Keratinocyte (primary cell): ENCODE data around the gene UBAC2. TPM values are rescaled to one million over a fixed set of nuclear protein-coding genes. Genes with fewer than 3 reads are reported as not detected.

Source experiments
- DNase-seq: peaks from one replicate; pipeline ENCODE4 v3.0.0-alpha.2; 2011; ENCODE audit warnings: low read depth, missing footprints, low spot score
- FAIRE-seq: peaks from 2 replicates; lab custom pipeline; 2011; peaks lifted over from hg19 to GRCh38; lab: Jason Lieb, UNC
- H2AFZ ChIP-seq: 2 replicates; pipeline ENCODE4 v1.6.0; 2012; ENCODE audit warnings: low read length, control low read depth, inconsistent platforms; ENCODE audit not compliant: control insufficient read depth
- H3K27ac ChIP-seq: 2 replicates; pipeline ENCODE4 v1.5.1; 2011; ENCODE audit warnings: low read length; ENCODE audit not compliant: control insufficient read depth, insufficient read depth
- H3K27me3 ChIP-seq: 3 replicates; pipeline ENCODE4 v1.6.0; 2011; ENCODE audit warnings: low read length; ENCODE audit not compliant: control insufficient read depth, insufficient read depth; ENCODE audit errors: extremely low read depth
- H3K36me3 ChIP-seq, 2 experiments: 2 replicates in 1 of 2; 3 replicates in 1 of 2; pipeline ENCODE4 v1.5.1; 2011; ENCODE audit warnings: low read length in 2 of 2, mild to moderate bottlenecking in 1 of 2; ENCODE audit not compliant: control insufficient read depth in 2 of 2, insufficient read depth in 2 of 2; ENCODE audit errors: extremely low read depth in 1 of 2
- H3K4me1 ChIP-seq: 3 replicates; pipeline ENCODE4 v1.5.1; 2011; ENCODE audit warnings: low read length; ENCODE audit not compliant: control insufficient read depth, insufficient read depth; ENCODE audit errors: extremely low read depth
- H3K4me2 ChIP-seq: 3 replicates; pipeline ENCODE4 v1.6.0; 2011; ENCODE audit warnings: low read depth, low read length; ENCODE audit not compliant: control insufficient read depth, insufficient read depth; ENCODE audit errors: extremely low read depth
- H3K4me3 ChIP-seq, 3 experiments: fragments of 200-600 bp in 1 of 3; sonication (generic) in 1 of 3; 2 replicates in 2 of 3; 3 replicates in 1 of 3; pipeline ENCODE4 v1.5.1; 2011 to 2016; ENCODE audit warnings: low read length in 3 of 3, mild to moderate bottlenecking in 3 of 3, control low read depth in 2 of 3, inconsistent platforms in 1 of 3, low read depth in 1 of 3, mixed read lengths in 1 of 3, mixed run types in 1 of 3, moderate library complexity in 1 of 3; ENCODE audit not compliant: control insufficient read depth in 2 of 3, insufficient read depth in 2 of 3; ENCODE audit errors: extremely low read depth in 1 of 3
- H3K79me2 ChIP-seq: 2 replicates; pipeline ENCODE4 v1.6.0; 2012; ENCODE audit warnings: low read length; ENCODE audit not compliant: control insufficient read depth, insufficient read depth
- H3K9ac ChIP-seq: 3 replicates; pipeline ENCODE4 v1.6.0; 2011; ENCODE audit warnings: low read length; ENCODE audit not compliant: control insufficient read depth, insufficient read depth; ENCODE audit errors: extremely low read depth
- H3K9me1 ChIP-seq: 3 replicates; pipeline ENCODE4 v1.6.0; 2011; ENCODE audit warnings: low read length; ENCODE audit not compliant: control insufficient read depth, insufficient read depth; ENCODE audit errors: extremely low read depth
- H3K9me3 ChIP-seq: 2 replicates; pipeline ENCODE4 v1.5.1; 2012; ENCODE audit warnings: low read depth, low read length; ENCODE audit not compliant: control insufficient read depth
- H4K20me1 ChIP-seq: 3 replicates; pipeline ENCODE4 v1.6.0; 2011; ENCODE audit warnings: low read length; ENCODE audit not compliant: control insufficient read depth, insufficient read depth; ENCODE audit errors: extremely low read depth
- EZH2 ChIP-seq: IDR thresholded peaks from one replicate; pipeline ENCODE4 v1.6.1; 2012; ENCODE audit warnings: inconsistent platforms, mild to moderate bottlenecking, low read length, moderate library complexity
- dilution Hi-C: fragments of 300-500 bp; cut with MboI; formaldehyde crosslinking; loops from one replicate; pipeline ENCODE4 v1.7.0; 2020; ENCODE audit warnings: low sequenced_read_pairs; ENCODE audit not compliant: extremely low pct_ligation_motif_present
- polyA plus RNA-seq, 5 experiments: library from polyadenylated mRNA; depleted of rRNA in 3 of 5; stranded (reverse) in 3 of 5; stranded (forward) in 1 of 5; unstranded in 1 of 5; fragments of >200 nt; gene quantifications; 1 replicate in 1 of 5; 2 replicates in 3 of 5; 3 replicates in 1 of 5; pipeline versions ENCODE4 v1.2.1 to v1.2.3, GENCODE V29; 2011 to 2012; ENCODE audit warnings: missing spikeins in 2 of 5, low read depth in 1 of 5, low replicate concordance in 1 of 5
- TF ChIP-seq, protein P1 (sequence below), 3 experiments: IDR thresholded peaks in 1 of 3; conservative IDR thresholded peaks in 1 of 3; optimal IDR thresholded peaks in 1 of 3; 2 replicates in 2 of 3; 3 replicates in 1 of 3; pipeline versions ENCODE3 to v1.5.1; 2011; ENCODE audit warnings: low read length in 3 of 3, mild to moderate bottlenecking in 3 of 3, moderate library complexity in 2 of 3, control low read depth in 1 of 3, inconsistent platforms in 1 of 3; ENCODE audit not compliant: insufficient read depth in 2 of 3; ENCODE audit errors: extremely low read depth in 1 of 3

UBAC2 gene
- polyA plus RNA-seq, 1 donor (not counting 4 experiments of a cell fraction or from before 2014, with no cell fraction given): 104 TPM

DNA sequence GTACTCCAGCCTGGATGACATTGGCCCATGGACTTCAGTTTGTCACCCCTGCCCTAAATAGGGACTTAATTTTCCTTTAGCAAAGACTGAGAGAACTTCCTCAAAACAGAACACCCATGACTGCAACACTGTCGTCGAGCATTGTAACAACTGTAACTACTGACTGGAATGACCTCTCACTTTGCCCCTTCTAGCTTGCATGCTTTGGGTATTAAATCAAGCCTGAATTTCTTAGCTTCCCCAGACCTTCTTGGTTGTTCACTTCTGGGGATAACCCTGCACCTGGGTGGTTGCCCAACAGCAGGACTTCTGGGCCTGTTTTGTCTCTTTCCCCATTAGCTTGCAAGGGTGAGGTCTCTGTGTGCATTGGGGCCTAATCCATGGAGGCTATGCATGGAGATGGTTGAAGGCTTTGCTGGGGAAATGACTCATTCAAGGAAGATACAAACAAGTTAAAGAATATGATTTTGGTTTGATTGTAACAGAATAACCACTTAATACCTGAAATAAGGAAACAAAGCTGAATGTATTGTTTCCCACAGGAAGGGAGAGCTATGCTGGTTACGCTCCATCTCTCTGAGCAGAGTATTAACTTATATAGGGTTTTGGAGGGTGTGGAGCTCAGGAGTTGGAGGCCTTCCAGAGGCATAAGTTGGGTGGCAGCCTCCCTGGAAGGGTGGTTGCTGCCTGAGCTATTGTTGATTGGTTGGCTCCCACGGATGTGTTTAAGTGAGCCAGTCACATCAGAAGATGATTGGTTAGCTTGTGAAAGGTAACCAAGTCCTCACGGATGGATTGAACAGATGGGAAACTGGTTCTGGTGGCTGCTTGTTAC, 34.7 kb upstream of the UBAC2 start:
- no peaks in the 10 kb centered on the region for H3K4me1 ChIP-seq
- H3K4me3 ChIP-seq: no peak overlapping the region
- no peaks in the 10 kb centered on the region for H3K36me3 ChIP-seq
- TF ChIP-seq, protein P1, sequence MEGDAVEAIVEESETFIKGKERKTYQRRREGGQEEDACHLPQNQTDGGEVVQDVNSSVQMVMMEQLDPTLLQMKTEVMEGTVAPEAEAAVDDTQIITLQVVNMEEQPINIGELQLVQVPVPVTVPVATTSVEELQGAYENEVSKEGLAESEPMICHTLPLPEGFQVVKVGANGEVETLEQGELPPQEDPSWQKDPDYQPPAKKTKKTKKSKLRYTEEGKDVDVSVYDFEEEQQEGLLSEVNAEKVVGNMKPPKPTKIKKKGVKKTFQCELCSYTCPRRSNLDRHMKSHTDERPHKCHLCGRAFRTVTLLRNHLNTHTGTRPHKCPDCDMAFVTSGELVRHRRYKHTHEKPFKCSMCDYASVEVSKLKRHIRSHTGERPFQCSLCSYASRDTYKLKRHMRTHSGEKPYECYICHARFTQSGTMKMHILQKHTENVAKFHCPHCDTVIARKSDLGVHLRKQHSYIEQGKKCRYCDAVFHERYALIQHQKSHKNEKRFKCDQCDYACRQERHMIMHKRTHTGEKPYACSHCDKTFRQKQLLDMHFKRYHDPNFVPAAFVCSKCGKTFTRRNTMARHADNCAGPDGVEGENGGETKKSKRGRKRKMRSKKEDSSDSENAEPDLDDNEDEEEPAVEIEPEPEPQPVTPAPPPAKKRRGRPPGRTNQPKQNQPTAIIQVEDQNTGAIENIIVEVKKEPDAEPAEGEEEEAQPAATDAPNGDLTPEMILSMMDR (optimal IDR thresholded peaks at IDR 0.05 in 1 of 3, IDR thresholded peaks at IDR 0.05 in 1 of 3, conservative IDR thresholded peaks at IDR 0.05 in 1 of 3; ENCODE audit: extremely low read depth in 1 of 3, insufficient read depth in 2 of 3, low read length in 3 of 3): no peak
- no peak for TF ChIP-seq EZH2
- dilution Hi-C loops: no loop called here
- no peak overlapping the region for H3K27ac ChIP-seq
- H3K79me2 ChIP-seq: no peaks in the 10 kb centered on the region
- H4K20me1 ChIP-seq: no peaks in the 10 kb centered on the region
- no peak overlapping the region for H3K4me2 ChIP-seq
- no peaks in the 10 kb centered on the region for H3K9me1 ChIP-seq
- no peak overlapping the region for H3K9ac ChIP-seq
- H3K27me3 ChIP-seq: no peaks in the 10 kb centered on the region
- FAIRE-seq (no peak), DNase-seq (no peak)
- H2AFZ ChIP-seq: no peak overlapping the region
- H3K9me3 ChIP-seq: no peaks in the 10 kb centered on the region

DNA sequence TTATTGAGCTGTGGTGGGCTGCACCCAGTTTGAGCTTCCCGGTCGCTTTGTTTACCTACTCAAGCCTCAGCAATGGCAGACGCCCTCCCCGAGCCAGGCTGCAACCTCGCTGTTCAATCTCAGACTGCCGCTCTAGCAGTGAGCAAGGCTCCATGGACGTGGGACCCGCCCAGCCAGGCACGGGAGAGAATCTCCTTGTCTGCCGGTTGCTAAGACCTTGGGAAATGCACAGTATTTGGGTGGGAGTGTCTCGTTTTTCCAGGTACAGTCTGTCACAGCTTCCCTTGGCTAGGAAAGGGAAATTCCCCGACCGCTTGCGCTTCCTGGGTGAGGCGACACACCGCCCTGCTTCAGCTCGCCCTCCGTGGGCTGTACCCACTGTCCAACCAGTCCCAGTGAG, 27.7 kb upstream of the UBAC2 start:
- H2AFZ ChIP-seq: no peak overlapping the region
- no peak overlapping the region for H3K4me2 ChIP-seq
- no peak overlapping the region for H3K27ac ChIP-seq
- no peaks in the 10 kb centered on the region for H4K20me1 ChIP-seq
- no peaks in the 10 kb centered on the region for H3K79me2 ChIP-seq
- H3K4me3 ChIP-seq: no peak overlapping the region
- H3K9ac ChIP-seq: no peak overlapping the region
- no peaks in the 10 kb centered on the region for H3K9me3 ChIP-seq
- no peak for DNase-seq
- no peaks in the 10 kb centered on the region for H3K27me3 ChIP-seq
- H3K36me3 ChIP-seq: no peaks in the 10 kb centered on the region
- TF ChIP-seq, protein P1 (optimal IDR thresholded peaks at IDR 0.05 in 1 of 3, IDR thresholded peaks at IDR 0.05 in 1 of 3, conservative IDR thresholded peaks at IDR 0.05 in 1 of 3; ENCODE audit: extremely low read depth in 1 of 3, insufficient read depth in 2 of 3, low read length in 3 of 3): no peak
- TF ChIP-seq EZH2: no peak
- H3K9me1 ChIP-seq: no peaks in the 10 kb centered on the region
- FAIRE-seq: no peak
- H3K4me1 ChIP-seq: no peaks in the 10 kb centered on the region
- dilution Hi-C loops: loop anchor here (10.0 kb wide), 1 partner anchor 92 kb away; no protein-coding TSS in a partner anchor
